ENCODE measurements around the gene PHRF1.

The PHRF1 gene

DNA sequence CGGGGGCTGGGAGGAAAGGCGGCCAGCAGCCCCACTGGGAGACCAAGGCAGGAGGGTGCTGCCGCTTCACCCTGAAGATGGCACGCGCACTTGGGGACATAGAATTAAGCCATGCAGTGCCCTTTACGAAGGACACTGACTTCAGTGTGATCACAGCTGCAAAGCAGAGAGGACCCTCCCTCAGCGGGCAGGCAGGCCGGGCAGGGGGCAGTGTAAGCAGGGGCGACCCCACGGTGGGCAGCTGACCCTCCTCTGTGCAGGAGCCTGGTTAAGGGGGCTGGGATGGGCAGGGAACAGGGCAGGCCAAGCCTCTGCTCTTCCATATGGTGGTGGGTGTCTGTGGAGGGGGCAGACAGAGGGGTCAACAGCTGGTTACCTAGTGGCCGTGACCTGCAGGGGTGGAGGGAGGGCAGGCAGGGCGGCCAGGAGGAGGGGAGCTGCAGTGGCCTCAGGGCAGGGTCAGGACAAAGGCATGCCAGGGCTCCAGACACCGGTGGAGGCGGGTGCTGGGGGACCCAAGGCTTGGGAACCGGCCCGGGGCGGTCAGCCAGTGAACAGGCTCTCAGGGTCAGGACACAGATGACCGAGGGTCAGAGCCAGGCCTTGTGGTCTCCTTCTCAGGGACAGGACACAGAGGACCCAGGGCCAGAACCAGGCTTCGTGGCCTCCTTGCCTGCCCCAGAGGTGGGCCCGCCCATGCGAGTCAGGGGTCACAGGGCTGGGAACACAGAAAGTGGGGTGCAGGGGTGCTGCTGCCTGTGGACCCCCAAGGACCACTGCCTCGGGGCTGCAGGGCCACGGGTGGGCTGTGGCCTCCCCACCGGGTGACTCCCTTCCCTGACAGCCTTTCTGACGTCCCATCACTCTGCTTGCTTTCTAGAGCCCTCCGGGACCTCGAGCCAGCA is 22.9 kb upstream of the PHRF1 start:
- H3K4me1 ChIP-seq (ENCODE audit: control insufficient read depth, insufficient read depth, low read length), result peaks cover 4% of the 10 kb centered on the region
- H3K4me3 ChIP-seq (ENCODE audit: insufficient read depth, low read depth, low read length), result no peak overlapping the region
- 90 to 91% methylated on average over 27 of the region's 27 CpGs for WGBS, 2 experiments
- H3K9me3 ChIP-seq (ENCODE audit: control insufficient read depth, low read length), result no peaks in the 10 kb centered on the region
- peaks cover 42% of the 10 kb centered on the region for H3K27me3 ChIP-seq (ENCODE audit: control insufficient read depth, insufficient read depth, low read length, poor library complexity, severe bottlenecking)
- H3K27ac ChIP-seq (ENCODE audit: insufficient read depth, low read depth, low read length, poor library complexity, severe bottlenecking), result no peak overlapping the region
- no peaks in the 10 kb centered on the region for H3K36me3 ChIP-seq (ENCODE audit: control insufficient read depth, insufficient read depth, low read length)

DNA sequence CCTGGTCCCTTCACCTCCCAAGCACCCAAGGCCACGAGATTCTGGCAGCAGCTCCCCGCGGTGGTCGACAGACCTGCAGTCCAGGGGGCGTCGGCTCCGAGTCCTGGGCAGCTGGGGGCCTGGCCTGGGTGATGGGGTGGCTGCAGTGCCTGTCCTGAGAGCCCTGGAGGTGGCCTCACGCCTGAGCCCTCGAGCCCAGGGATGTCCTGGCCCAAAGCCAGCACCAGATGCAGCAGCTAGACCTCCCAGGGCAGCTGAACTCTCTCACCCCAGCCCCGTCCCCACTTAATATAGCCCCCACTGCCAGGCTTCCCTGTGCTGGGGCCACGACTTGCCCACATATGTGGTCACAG is 22.3 kb upstream of the PHRF1 start:
- Histone ChIP-seq H3K27me3 (ENCODE audit: control insufficient read depth, insufficient read depth, low read length, poor library complexity, severe bottlenecking) (peaks cover 49% of the 10 kb centered on the region), H3K36me3 (ENCODE audit: control insufficient read depth, insufficient read depth, low read length) (no peaks in the 10 kb centered on the region), H3K4me1 (ENCODE audit: control insufficient read depth, insufficient read depth, low read length) (peaks cover 4% of the 10 kb centered on the region), H3K9me3 (ENCODE audit: control insufficient read depth, low read length) (no peaks in the 10 kb centered on the region), H3K4me3 (ENCODE audit: insufficient read depth, low read depth, low read length) (no peak overlapping the region), H3K27ac (ENCODE audit: insufficient read depth, low read depth, low read length, poor library complexity, severe bottlenecking) (no peak overlapping the region)
- WGBS, 2 experiments, result 79 to 86% methylated on average over 11 of the region's 11 CpGs

- Histone ChIP-seq H3K9me3 (ENCODE audit: control insufficient read depth, low read length) (no peaks in the 10 kb centered on the region), H3K27ac (ENCODE audit: insufficient read depth, low read depth, low read length, poor library complexity, severe bottlenecking) (no peak overlapping the region), H3K4me3 (ENCODE audit: insufficient read depth, low read depth, low read length) (peak overlapping the region; percentile 34), H3K36me3 (ENCODE audit: control insufficient read depth, insufficient read depth, low read length) (no peaks in the 10 kb centered on the region), H3K4me1 (ENCODE audit: control insufficient read depth, insufficient read depth, low read length) (peaks cover 10% of the 10 kb centered on the region), H3K27me3 (ENCODE audit: control insufficient read depth, insufficient read depth, low read length, poor library complexity, severe bottlenecking) (peaks cover 55% of the 10 kb centered on the region)
- 14% methylated on average over 47 to 49 of the region's 60 CpGs for WGBS, 2 experiments
Observed at GRCh38 chr11:554428-555226, 21.6 kb upstream of the PHRF1 start.

DNA sequence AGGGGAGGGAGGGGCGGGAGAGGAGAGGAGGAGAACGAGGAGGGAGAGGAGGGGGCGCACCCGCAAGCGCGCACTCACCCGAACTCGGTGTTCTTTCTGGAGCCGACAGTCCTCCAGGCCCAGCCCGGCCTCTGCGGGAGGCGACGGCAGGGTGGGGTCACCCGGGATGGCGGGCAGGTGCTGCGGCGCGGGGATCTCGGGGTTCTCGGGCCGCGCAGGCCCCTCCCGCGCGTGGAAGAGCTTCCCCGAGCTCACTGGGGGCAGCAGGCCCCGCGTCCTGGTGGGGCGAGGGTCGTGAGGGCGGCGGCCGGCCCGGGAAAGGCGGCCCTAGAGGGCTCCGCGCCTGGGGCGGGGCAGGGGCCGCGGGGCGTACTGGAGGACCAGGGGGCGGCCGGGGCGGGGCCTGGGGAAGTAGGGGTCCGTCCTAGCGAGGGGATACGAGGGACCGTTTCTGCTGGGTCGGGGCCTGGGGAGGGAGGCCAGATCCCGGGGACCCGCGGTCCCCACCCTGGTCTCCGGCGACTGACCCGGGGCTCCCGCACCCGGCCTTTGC is 21.0 kb upstream of the PHRF1 start:
- Histone ChIP-seq H3K27ac (ENCODE audit: insufficient read depth, low read depth, low read length, poor library complexity, severe bottlenecking) (no peak overlapping the region), H3K4me3 (ENCODE audit: insufficient read depth, low read depth, low read length) (peak overlapping the region; percentile 47)
- 1% methylated on average over 57 of the region's 57 CpGs for WGBS, 2 experiments

GRCh38 chr11:555780-556661 is 20.2 kb upstream of the PHRF1 start:
- H3K27me3 ChIP-seq (ENCODE audit: control insufficient read depth, insufficient read depth, low read length, poor library complexity, severe bottlenecking), result peaks cover 61% of the 10 kb centered on the region
- H3K4me1 ChIP-seq (ENCODE audit: control insufficient read depth, insufficient read depth, low read length), result peaks cover 15% of the 10 kb centered on the region
- no peak overlapping the region for H3K27ac ChIP-seq (ENCODE audit: insufficient read depth, low read depth, low read length, poor library complexity, severe bottlenecking)
- H3K4me3 ChIP-seq (ENCODE audit: insufficient read depth, low read depth, low read length), result peak overlapping the region; percentile 47
- WGBS, 2 experiments, result 5% methylated on average over 104 of the region's 104 CpGs
- H3K9me3 ChIP-seq (ENCODE audit: control insufficient read depth, low read length), result no peaks in the 10 kb centered on the region
- no peaks in the 10 kb centered on the region for H3K36me3 ChIP-seq (ENCODE audit: control insufficient read depth, insufficient read depth, low read length)

More for the DNA sequence above, 21.0 kb upstream of the PHRF1 start:
- Histone ChIP-seq H3K4me1 (ENCODE audit: control insufficient read depth, insufficient read depth, low read length) (peaks cover 15% of the 10 kb centered on the region), H3K27me3 (ENCODE audit: control insufficient read depth, insufficient read depth, low read length, poor library complexity, severe bottlenecking) (peaks cover 61% of the 10 kb centered on the region), H3K36me3 (ENCODE audit: control insufficient read depth, insufficient read depth, low read length) (no peaks in the 10 kb centered on the region), H3K9me3 (ENCODE audit: control insufficient read depth, low read length) (no peaks in the 10 kb centered on the region)

DNA sequence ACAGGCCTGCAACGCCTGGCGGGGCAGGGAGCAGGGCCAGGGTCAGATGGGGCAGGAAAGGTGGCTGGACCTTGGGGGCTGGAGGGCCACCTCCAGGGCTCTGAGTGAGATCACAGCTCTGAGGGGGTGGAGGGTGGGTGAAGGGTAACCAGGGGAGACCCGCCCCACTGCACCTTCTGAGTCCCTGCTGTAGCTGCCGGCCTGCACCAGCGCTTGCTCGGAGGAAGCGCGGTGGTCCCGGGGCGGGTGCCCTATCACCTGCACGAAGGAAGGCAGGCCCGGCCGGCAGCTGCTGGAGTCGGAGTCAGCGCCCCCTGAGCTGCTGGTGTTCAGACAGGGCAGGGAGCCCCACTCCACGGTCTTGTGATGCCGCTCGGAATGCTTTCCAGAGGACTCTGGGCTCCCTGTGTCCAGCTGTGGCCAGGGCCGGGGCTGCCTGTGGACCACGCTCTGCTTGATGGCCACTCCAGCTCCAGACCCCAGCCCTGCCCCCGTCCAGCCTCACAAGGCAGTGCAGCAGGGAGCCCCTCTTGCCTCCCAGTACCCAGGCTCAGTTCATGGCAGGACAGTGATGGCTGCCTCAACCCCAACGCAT is 19.5 kb upstream of the PHRF1 start:
- peaks cover 69% of the 10 kb centered on the region for H3K27me3 ChIP-seq (ENCODE audit: control insufficient read depth, insufficient read depth, low read length, poor library complexity, severe bottlenecking)

DNA sequence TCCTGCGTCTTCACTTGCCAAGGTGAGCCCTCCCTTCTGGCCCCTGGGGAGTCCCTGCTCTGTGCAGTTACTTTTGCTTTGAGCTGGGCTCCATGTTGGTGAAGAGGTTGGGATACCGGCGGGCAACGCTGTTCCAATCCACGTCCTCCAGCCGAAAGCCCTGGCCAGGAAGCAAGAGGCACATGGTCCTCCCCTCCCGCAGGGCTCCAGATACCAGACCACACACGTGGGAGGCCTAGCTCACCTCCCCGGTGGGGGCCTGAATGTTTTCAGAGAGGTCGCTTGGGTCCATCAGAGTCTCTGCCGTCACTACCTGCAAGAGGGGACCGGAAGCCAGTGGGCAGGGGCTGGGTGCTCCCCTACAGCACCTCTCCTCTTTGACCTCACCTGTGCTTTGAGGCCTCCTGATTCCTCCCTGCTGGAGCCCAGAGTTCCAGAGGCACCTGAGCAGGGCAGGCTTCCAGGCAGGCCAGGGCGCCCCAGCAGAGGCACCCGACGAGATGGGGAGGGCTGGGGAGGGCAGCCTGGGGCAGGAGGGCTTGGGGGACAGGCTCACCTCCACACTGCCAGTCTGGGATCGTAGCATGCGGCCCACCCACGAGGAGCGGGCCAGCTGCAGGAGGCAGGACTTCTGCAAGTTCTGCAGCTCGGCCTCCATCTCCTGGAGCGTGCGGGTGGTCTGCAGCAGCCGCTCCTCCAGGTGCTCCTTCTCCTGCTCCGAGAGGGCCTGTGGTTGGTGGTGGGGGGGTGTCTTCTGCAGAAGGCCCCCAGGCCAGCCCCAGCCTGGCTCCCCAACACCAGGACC is 18.7 kb upstream of the PHRF1 start:
- no peak overlapping the region for H3K27ac ChIP-seq (ENCODE audit: insufficient read depth, low read depth, low read length, poor library complexity, severe bottlenecking)
- peaks cover 19% of the 10 kb centered on the region for H3K4me1 ChIP-seq (ENCODE audit: control insufficient read depth, insufficient read depth, low read length)
- 86 to 87% methylated on average over 24 of the region's 24 CpGs for WGBS, 2 experiments
- H3K4me3 ChIP-seq (ENCODE audit: insufficient read depth, low read depth, low read length), result no peak overlapping the region
- H3K36me3 ChIP-seq (ENCODE audit: control insufficient read depth, insufficient read depth, low read length), result no peaks in the 10 kb centered on the region
- peaks cover 74% of the 10 kb centered on the region for H3K27me3 ChIP-seq (ENCODE audit: control insufficient read depth, insufficient read depth, low read length, poor library complexity, severe bottlenecking)
- H3K9me3 ChIP-seq (ENCODE audit: control insufficient read depth, low read length), result no peaks in the 10 kb centered on the region

More for the DNA sequence above, 19.5 kb upstream of the PHRF1 start:
- Histone ChIP-seq H3K27ac (ENCODE audit: insufficient read depth, low read depth, low read length, poor library complexity, severe bottlenecking) (no peak overlapping the region), H3K36me3 (ENCODE audit: control insufficient read depth, insufficient read depth, low read length) (no peaks in the 10 kb centered on the region), H3K4me1 (ENCODE audit: control insufficient read depth, insufficient read depth, low read length) (peaks cover 19% of the 10 kb centered on the region), H3K9me3 (ENCODE audit: control insufficient read depth, low read length) (no peaks in the 10 kb centered on the region), H3K4me3 (ENCODE audit: insufficient read depth, low read depth, low read length) (peak overlapping the region; percentile 47)
- 76 to 77% methylated on average over 22 of the region's 22 CpGs for WGBS, 2 experiments

DNA sequence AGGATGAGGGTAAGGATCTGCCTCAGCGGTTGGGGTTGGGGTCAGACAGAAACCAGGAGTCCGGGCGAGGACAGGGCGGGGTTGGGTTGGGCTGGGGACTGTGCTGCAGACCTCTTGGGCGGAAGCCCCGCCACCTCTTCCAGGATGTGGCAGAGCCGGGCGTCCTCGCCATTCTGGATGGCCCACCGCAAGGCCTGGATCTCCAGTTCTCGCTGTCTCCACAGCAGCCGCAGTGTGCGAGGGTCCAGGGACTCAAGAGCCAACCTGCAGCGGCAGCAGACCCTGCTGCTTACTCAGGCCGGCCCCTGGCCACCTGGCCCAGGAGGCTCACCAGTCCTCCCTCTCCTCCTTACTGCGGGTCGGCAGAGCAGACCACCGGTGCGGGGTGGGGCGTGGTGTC is 17.8 kb upstream of the PHRF1 start:
- no peak overlapping the region for H3K27ac ChIP-seq (ENCODE audit: insufficient read depth, low read depth, low read length, poor library complexity, severe bottlenecking)
- H3K4me3 ChIP-seq (ENCODE audit: insufficient read depth, low read depth, low read length), result no peak overlapping the region
- H3K4me1 ChIP-seq (ENCODE audit: control insufficient read depth, insufficient read depth, low read length), result peaks cover 19% of the 10 kb centered on the region
- peaks cover 74% of the 10 kb centered on the region for H3K27me3 ChIP-seq (ENCODE audit: control insufficient read depth, insufficient read depth, low read length, poor library complexity, severe bottlenecking)
- H3K36me3 ChIP-seq (ENCODE audit: control insufficient read depth, insufficient read depth, low read length), result no peaks in the 10 kb centered on the region
- H3K9me3 ChIP-seq (ENCODE audit: control insufficient read depth, low read length), result no peaks in the 10 kb centered on the region
- WGBS, 2 experiments, result 92 to 94% methylated on average over 20 of the region's 20 CpGs
